Measurements from ENCODE around the gene RRP8. TPM values are rescaled to one million over a fixed set of nuclear protein-coding genes. Genes with fewer than 3 reads are reported as not detected.

The RRP8 gene
- total RNA-seq, 1 donor from 2014 or later = 22.9 TPM

- DNase-seq (ENCODE audit: missing footprints) (no peak), ATAC-seq (no peak)
- intact Hi-C loops (cut with DNase I) = loop anchor here (10.0 kb wide), 1 partner anchor 223 kb away; no protein-coding TSS in a partner anchor
Measured at GRCh38 chr11:6608011-6608410, 4.6 kb upstream of the RRP8 start.

- DNase-seq (ENCODE audit: missing footprints) (no peak), ATAC-seq (no peak)
- intact Hi-C loops (cut with DNase I) = loop anchor here (10.0 kb wide), 1 partner anchor 222 kb away; no protein-coding TSS in a partner anchor
Measured at GRCh38 chr11:6607190-6607795, 3.9 kb upstream of the RRP8 start.

- intact Hi-C loops (cut with DNase I) = loop anchor here (10.0 kb wide), 1 partner anchor 222 kb away; no protein-coding TSS in a partner anchor
- DNase-seq (ENCODE audit: missing footprints) (peak; percentile 94), ATAC-seq (peak; percentile 83)
Measured at GRCh38 chr11:6606471-6607189, 3.2 kb upstream of the RRP8 start.

- intact Hi-C loops (cut with DNase I) = loop anchor here (2.0 to 10.0 kb wide), 5 partner anchors 37 to 220 kb away; partner anchors contain the start of genes ARFIP2, MRPL17 and TIMM10B
- ATAC-seq = no peak
- DNase-seq (ENCODE audit: missing footprints) = no peak
Measured at GRCh38 chr11:6604790-6605189, 1.4 kb upstream of the RRP8 start.

- peak; percentile 62 for ATAC-seq
- intact Hi-C loops (cut with DNase I) = loop anchor here (2.0 to 10.0 kb wide), 5 partner anchors 37 to 219 kb away; partner anchors contain the start of genes ARFIP2, MRPL17 and TIMM10B
- DNase-seq (ENCODE audit: missing footprints) = peak; percentile 80
Measured at GRCh38 chr11:6604081-6604626, 738 bp upstream of the RRP8 start.

- no peak for DNase-seq (ENCODE audit: missing footprints)
- intact Hi-C loops (cut with DNase I) = loop anchor here (5.0 to 10.0 kb wide), 4 partner anchors 35 to 218 kb away; partner anchors contain the start of genes ARFIP2 and TIMM10B
Measured at GRCh38 chr11:6602096-6602940, 1.1 kb downstream of the RRP8 start.

GRCh38 chr11:6601041-6601461, 2.4 kb downstream of the RRP8 start:
- ATAC-seq = no peak
- no peak for DNase-seq (ENCODE audit: missing footprints)
- intact Hi-C loops (cut with DNase I) = loop anchor here (5.0 to 10.0 kb wide), 4 partner anchors 34 to 216 kb away; partner anchors contain the start of genes ARFIP2 and TIMM10B

More at GRCh38 chr11:6602096-6602940, 1.1 kb downstream of the RRP8 start:
- no peak for ATAC-seq

- intact Hi-C loops (cut with DNase I) = loop anchor here (5.0 to 10.0 kb wide), 4 partner anchors 33 to 215 kb away; partner anchors contain the start of genes ARFIP2 and TIMM10B
- ATAC-seq (no peak), DNase-seq (ENCODE audit: missing footprints) (no peak)
Measured at GRCh38 chr11:6599881-6600390, 3.5 kb downstream of the RRP8 start.

GRCh38 chr11:6599449-6599848, 4.0 kb downstream of the RRP8 start:
- intact Hi-C loops (cut with DNase I) = no loop called here
- DNase-seq (ENCODE audit: missing footprints) (no peak), ATAC-seq (no peak)

GRCh38 chr11:6598555-6598954, 4.9 kb downstream of the RRP8 start:
- no peak for DNase-seq (ENCODE audit: missing footprints)
- intact Hi-C loops (cut with DNase I) = no loop called here

GRCh38 chr11:6596239-6596877, 7.1 kb downstream of the RRP8 start:
- intact Hi-C loops (cut with DNase I) = no loop called here
- no peak for DNase-seq (ENCODE audit: missing footprints)
- peak; percentile 74 for ATAC-seq

More at GRCh38 chr11:6598555-6598954, 4.9 kb downstream of the RRP8 start:
- no peak for ATAC-seq

GRCh38 chr11:6594142-6594768, 9.2 kb downstream of the RRP8 start:
- intact Hi-C loops (cut with DNase I) = no loop called here
- ATAC-seq = peak; percentile 32
- DNase-seq (ENCODE audit: missing footprints) = no peak

GRCh38 chr11:6588018-6588417, 15.4 kb downstream of the RRP8 start:
- intact Hi-C loops (cut with DNase I) = no loop called here
- ATAC-seq = no peak
- no peak for DNase-seq (ENCODE audit: missing footprints)

GRCh38 chr11:6587360-6587953, 16.0 kb downstream of the RRP8 start:
- intact Hi-C loops (cut with DNase I) = no loop called here

GRCh38 chr11:6586434-6587359, 16.7 kb downstream of the RRP8 start:
- ATAC-seq = peak; percentile 85
- peak; percentile 82 for DNase-seq (ENCODE audit: missing footprints)
- intact Hi-C loops (cut with DNase I) = no loop called here

More at GRCh38 chr11:6587360-6587953, 16.0 kb downstream of the RRP8 start:
- DNase-seq (ENCODE audit: missing footprints) (no peak), ATAC-seq (peak; percentile 91)

GRCh38 chr11:6584528-6584927, 18.9 kb downstream of the RRP8 start:
- no peak for DNase-seq (ENCODE audit: missing footprints)
- intact Hi-C loops (cut with DNase I) = no loop called here
- no peak for ATAC-seq
